Measurements from ENCODE around the gene TBCD. TPM values are rescaled to one million over a fixed set of nuclear protein-coding genes. Genes with fewer than 3 reads are reported as not detected.

The TBCD gene
- total RNA-seq, 6 experiments from 2014 or later = 47.3 to 67.6 (median 62.5) TPM

- H3K4me1 Mint-ChIP-seq (ENCODE audit: low read depth) = no peaks in the 10 kb centered on the region; the same call in 1 of the 2 replicates
- H3K4me3 Mint-ChIP-seq = no peak overlapping the region
- peaks cover 1% of the 10 kb centered on the region; the same call in 1 of the 2 replicates for H3K27me3 Mint-ChIP-seq (ENCODE audit: insufficient read depth)
- no peak for DNase-seq
- H3K9me3 Mint-ChIP-seq = no peaks in the 10 kb centered on the region
- peaks cover 3% of the 10 kb centered on the region for H3K36me3 Mint-ChIP-seq (ENCODE audit: low read depth)
- no peak overlapping the region for H3K27ac Mint-ChIP-seq
- no peak for TF ChIP-seq CTCF (IDR thresholded peaks at IDR 0.05)
Observed at GRCh38 chr17:82807101-82807500, 55.2 kb downstream of the TBCD start.

GRCh38 chr17:82807562-82807961 is 55.7 kb downstream of the TBCD start:
- Mint-ChIP-seq H3K4me1 (ENCODE audit: low read depth) (no peaks in the 10 kb centered on the region), H3K4me3 (no peak overlapping the region), H3K9me3 (no peaks in the 10 kb centered on the region), H3K27me3 (ENCODE audit: insufficient read depth) (peaks cover 1% of the 10 kb centered on the region; the same call in 1 of the 2 replicates), H3K27ac (no peak overlapping the region), H3K36me3 (ENCODE audit: low read depth) (no peaks in the 10 kb centered on the region)
- TF ChIP-seq CTCF (IDR thresholded peaks at IDR 0.05) = no peak
- DNase-seq = no peak

GRCh38 chr17:82808006-82808405 is 56.1 kb downstream of the TBCD start:
- no peak for TF ChIP-seq CTCF (IDR thresholded peaks at IDR 0.05)
- DNase-seq = no peak
- no peak overlapping the region for H3K4me3 Mint-ChIP-seq
- no peaks in the 10 kb centered on the region for H3K4me1 Mint-ChIP-seq (ENCODE audit: low read depth)
- no peak overlapping the region for H3K27ac Mint-ChIP-seq
- no peaks in the 10 kb centered on the region for H3K9me3 Mint-ChIP-seq
- peaks cover 1% of the 10 kb centered on the region; the same call in 1 of the 2 replicates for H3K27me3 Mint-ChIP-seq (ENCODE audit: insufficient read depth)
- 0 out of 2 replicates have a peak, but pooled peaks cover 2% of the 10 kb centered on the region for H3K36me3 Mint-ChIP-seq (ENCODE audit: low read depth)

GRCh38 chr17:82808921-82809905 is 57.3 kb downstream of the TBCD start:
- Mint-ChIP-seq H3K27ac (no peak overlapping the region), H3K27me3 (ENCODE audit: insufficient read depth) (peaks cover 1% of the 10 kb centered on the region; the same call in 1 of the 2 replicates), H3K4me3 (no peak overlapping the region), H3K36me3 (ENCODE audit: low read depth) (peaks cover 10% of the 10 kb centered on the region; the same call in 1 of the 2 replicates), H3K4me1 (ENCODE audit: low read depth) (no peaks in the 10 kb centered on the region), H3K9me3 (no peaks in the 10 kb centered on the region)
- TF ChIP-seq CTCF (IDR thresholded peaks at IDR 0.05) = no peak
- DNase-seq = no peak

GRCh38 chr17:82810644-82811430 is 59.0 kb downstream of the TBCD start:
- Mint-ChIP-seq H3K9me3 (no peaks in the 10 kb centered on the region), H3K4me1 (ENCODE audit: low read depth) (no peaks in the 10 kb centered on the region), H3K27me3 (ENCODE audit: insufficient read depth) (peaks cover 1% of the 10 kb centered on the region; the same call in 1 of the 2 replicates), H3K36me3 (ENCODE audit: low read depth) (peaks cover 11% of the 10 kb centered on the region; the same call in 1 of the 2 replicates), H3K4me3 (no peak overlapping the region), H3K27ac (no peak overlapping the region)
- no peak for DNase-seq
- no peak for TF ChIP-seq CTCF (IDR thresholded peaks at IDR 0.05)

Measured in HFFc6 (cell line).